GM04503 (cell line): ENCODE results near the gene MROH7.

Experiments
- DNase-seq: peaks from one replicate; pipeline ENCODE4 v3.0.0-alpha.2; 2012; ENCODE audit warnings: low read depth

MROH7 gene

DNA sequence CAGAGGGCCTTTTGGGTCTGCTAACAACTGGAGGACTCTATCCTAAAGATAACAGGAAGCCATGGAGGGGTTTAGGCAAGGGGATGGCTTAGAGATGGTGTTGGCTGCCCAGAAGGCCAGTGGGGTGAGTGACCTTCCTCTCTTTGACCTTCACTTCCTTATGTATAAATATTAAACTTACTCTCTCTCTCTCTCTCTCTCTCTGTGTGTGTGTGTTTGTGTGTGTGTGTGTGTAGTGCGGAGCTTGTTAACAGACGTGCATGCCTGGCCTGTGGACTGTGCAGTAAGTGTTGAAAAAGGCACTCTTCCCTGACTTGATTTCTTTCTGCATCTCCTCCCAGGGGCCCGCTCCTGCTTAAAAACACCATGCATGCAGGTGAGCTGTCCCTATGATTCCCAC, 10.0 kb downstream of the MROH7 start:
- no peak for DNase-seq

DNA sequence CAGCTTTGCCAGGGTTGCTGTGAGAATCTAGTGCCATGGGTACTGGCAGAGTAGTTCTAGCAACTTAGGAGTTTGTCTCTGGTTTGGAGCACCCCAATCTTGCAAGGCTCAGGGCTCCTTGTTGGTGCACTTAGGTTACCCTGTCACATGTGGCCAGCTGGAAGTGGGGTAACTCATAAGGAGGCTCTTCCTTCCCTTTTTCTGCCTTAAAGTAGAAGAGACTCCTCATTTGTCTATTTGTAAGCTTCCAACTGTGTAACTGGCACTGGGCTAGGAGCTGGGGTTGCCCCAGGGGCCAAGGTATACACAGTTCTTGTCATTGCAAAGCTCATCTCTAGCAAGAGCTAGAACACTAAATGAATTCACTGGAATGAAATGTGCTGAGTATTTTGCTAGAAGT, 10.6 kb downstream of the MROH7 start:
- no peak for DNase-seq

DNA sequence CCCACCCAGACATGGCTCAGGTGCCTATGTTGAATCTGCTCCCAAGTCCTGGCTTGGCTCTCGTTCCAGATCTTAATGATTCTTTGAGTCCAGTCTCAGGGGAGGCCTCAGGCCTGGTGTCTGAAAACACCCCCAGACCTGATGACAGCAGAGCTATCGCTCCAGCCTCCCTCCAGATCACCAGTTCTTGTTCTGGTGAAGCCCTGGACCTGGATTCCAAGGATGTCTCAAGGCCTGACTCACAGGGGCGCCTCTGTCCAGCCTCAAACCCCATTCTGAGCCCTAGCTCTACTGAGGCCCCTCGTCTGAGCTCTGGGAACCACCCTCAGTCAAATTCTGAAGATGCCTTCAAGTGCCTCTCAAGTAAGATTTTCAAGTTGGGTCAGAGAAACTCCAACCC, 11.4 kb downstream of the MROH7 start:
- no peak for DNase-seq

DNA sequence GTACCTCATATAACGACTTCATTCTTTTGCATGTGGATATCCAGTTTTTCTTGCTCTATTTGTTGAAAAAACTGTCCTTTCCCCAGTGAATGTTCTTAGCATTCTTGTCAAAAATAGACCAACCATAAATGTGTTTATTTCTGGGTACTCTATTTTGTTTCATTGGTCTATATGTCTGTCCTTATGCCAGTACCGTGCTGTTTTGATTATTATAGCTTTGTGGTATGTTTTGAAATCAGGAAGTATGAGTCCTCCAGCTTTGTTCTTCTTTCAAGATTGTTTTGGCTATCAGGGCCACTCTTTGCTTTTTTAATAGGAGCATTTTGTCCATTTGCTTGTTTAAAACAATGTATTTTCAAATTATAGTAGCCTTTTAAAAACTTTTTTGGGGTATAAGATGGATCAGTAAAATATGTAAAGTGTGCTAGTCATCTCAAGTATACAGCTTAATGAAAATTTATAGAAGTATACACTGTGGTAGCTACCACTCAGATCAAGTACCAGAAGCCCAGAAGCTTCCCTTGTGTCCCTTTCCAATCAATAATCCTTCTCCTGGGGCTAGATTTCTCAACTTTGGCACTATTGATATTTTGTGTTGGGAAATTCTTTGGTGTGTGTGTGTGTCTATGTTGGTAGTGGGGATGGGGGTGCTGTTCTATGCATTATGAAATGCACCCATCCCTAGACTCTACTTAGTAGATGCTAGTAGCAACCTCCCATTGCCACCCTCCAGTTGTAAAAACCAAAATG, 16.8 kb downstream of the MROH7 start:
- no peak for DNase-seq

DNA sequence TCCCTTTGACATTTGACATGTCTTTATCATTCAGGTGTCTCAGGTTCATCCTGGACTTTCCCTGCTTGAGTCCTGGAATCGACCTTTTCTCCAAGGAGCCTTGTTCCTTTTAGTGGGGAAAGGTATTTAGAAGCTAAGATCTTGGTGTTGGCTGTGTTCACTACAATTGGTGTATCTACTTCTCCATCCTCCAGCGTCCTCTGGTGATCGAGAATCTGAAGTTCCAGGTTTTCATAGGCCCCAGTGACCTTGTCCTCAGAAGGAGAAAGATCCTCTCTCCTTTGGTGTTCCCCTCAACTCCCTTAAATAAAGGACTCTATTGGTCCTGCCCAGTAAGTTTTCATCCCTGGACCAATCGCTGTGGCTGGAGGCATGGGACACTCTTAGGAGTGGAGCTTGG, 22.1 kb downstream of the MROH7 start:
- no peak for DNase-seq

DNA sequence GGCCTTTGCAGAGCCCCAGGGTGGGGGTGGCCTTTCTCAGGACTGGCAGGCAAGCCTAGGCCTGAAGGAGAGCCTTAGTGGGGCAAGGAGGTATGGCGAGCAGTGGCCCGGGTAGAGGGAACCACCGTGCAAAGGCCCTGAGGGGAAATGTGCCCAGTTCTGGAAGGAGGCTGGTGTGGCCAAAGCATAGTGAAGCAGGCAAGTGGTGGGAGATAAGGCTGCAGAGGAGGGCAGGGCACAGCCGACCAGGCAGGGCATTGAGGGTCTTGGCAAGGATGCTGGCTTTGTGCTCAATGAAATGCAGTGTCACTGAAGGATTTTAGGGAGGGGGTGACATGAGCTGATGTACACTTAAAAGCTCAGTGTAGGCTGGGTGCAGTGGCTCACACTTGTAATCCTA, 22.8 kb downstream of the MROH7 start:
- no peak for DNase-seq

DNA sequence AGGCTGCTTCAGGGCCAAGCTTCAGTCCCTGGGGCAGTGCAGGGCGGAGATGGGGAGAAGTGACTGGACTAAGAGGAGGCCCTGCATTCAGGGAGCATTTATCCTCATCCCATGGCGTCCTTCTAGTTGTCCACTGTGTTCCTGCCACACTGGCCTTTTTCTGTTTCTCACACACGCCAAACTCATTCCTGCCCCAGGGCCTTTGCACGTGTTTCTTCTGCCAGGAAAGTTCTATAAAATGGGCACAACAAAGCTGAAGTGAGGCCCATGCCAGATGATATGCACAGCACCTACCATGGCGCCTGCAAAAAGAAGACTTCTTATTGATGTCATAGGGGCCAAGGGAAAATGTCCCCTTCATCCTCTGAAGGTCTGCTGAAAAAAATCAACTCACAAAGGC, 24.3 kb downstream of the MROH7 start:
- no peak for DNase-seq

DNA sequence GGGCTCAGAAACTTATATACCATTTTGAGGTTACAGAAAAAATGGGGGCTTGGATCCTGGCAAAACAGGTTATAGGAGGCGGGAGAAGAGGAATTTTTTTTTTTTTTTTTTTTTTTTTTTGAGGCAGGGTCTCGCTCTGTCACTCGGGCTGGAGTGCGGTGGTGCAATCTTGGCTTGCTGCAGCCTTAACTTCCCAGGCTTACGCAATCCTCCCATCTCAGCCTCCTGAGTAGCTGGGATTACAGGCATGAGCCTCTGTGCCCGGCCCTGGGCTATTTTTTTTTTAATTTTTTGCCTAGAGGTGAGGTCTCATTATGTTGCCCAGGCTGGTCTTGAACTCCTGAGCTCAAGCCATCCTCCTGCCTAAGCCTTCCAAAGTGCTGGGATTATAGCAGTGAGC, 24.7 kb downstream of the MROH7 start:
- no peak for DNase-seq

DNA sequence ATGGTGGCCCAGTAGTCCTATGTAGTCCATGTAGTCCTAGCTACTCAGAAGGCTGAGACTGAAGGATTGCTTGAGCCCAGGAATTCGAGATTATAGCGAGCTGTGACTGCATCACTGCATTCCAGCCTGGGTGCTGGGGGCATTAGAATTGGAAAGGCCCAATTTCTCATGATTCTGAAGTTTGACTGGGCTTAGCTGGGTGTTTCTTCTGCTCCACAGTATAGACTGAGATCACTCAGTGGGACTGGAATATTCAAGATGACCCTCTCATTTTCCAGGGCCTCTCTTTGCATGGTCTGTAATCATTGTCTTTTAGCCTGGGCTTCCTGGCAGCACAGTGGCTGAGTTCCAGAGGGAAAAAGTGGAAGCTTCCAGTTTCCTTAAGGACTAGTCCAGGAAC, 26.2 kb downstream of the MROH7 start:
- no peak for DNase-seq

DNA sequence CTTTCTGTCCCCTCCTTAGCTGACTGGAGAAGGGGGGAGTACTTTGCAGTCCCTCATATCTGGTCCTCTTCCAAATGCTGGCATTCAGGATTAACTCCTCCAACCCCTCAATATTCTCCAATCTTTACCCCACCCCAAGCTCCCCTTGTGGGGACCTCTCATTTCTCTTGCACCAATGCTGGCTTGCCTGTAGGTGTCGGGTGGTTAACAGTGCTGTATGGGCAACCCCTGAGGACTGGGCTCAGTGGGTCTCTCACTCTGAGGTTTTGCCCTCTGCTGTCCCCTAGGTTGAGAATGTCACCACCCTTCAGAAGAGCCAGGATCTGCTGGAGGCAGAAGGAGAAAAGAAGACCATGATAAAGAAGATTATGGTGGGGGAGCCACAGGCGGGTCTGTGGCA, 27.0 kb downstream of the MROH7 start:
- no peak for DNase-seq

DNA sequence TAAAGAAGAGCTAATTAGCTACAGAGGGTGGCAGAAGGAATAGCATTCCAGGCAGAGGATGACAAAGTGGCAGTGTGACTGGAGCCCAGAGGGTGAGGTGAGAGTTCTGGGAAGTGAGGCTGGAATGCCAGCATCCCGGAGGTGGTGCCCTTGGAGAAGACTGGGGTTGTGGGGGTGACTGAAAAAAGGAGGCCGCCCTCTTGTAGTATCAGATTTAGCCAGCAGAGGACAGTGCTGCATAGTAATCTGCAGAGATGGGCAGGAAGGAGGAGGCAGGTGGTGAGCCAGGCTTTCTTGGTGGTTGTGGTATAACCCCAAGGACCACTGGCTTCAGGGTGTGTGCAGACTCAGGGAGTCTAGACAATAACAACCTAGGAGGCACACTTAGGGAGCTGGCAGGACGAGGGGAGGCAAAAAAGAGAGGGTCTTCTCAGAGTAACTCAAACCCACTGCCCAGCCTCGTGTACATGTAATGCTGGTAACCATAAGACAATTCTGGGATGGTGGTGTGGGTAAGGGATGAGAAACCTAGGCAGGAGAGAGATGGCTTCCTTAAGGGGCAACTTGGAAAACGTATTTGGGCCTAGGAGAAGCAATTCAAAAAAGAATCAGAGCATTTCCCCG, 30.5 kb downstream of the MROH7 start:
- DNase-seq, result no peak

DNA sequence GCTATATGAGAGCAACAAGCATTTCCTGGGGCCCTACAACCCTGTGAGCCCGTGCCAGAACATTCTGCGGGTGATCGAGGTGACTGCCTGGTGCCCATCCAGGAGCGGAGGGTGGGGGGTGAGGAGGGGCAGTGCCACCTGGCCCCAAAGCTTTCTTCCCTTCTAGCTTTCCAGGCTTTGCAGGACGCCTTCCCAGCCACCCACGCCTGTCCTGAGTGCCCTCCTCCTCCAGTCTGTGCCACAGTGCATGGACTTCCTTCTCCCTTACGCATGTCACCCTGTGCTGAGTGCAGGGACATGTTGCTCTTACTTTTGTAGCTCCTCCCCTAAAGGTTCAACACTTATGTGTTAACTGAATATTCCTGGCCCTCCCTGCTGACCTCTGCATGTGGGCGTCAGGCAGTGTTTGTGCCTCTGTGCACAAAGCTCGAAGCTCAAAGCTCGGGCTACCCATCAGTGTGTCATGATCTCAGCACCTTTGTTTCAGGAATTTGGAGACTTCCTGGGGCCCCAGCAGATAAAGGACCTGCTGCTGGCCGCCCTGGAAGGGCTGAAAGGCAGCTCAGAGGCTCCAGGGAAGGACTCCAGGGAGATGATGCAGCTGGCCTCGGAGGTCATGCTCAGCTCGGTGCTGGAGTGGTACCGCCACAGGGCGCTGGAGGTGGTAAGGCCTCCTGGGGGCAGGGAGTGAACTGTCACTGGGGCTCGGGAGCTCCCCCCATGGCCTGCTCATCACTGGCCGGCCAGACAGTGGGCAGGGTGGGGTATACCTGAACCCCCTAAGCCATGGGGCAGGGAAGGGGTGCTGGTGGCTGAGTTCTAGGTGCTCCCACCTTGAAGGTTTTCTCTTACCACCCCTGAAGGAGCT, 37.4 kb downstream of the MROH7 start:
- no peak for DNase-seq

DNA sequence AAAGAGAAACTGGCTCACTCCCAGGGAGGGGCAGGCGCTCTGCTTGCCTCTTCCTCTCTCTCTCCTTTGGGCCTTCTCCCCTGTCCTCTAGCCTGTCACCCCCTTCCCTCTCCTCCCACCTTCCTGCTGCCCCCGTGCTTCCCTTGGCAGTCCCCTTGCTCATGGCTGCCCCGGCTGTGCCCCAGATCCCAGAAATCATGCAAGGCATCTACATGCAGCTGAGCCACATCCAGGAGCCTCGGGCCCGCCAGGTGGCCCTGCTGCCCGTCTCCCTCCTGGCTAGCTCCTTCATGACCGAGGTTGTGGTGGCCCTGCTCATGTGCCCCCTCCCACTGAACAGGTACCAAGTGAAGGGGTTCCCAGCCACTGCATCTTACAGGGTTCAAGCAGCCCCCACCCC, 38.1 kb downstream of the MROH7 start:
- no peak for DNase-seq

DNA sequence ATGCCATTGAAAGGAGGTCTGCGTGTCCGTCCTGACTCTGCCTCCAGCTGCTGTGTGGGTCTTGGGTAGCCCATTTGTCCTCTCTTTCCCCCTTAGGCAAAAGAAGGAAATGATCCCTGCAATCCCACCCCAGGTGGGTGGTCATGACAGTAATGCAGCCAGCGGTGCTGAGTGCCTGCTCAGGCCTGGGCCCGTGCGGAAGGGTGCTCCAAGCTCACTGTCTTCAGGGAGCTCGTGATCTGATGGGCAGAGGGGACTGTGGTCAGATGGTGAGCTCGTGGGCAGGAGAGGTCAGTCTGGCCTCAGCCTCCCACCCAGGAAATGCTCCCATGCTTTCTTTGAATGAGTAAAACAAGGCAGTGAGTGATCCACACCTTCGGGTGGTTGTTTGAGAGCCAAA, 38.8 kb downstream of the MROH7 start:
- no peak for DNase-seq

DNA sequence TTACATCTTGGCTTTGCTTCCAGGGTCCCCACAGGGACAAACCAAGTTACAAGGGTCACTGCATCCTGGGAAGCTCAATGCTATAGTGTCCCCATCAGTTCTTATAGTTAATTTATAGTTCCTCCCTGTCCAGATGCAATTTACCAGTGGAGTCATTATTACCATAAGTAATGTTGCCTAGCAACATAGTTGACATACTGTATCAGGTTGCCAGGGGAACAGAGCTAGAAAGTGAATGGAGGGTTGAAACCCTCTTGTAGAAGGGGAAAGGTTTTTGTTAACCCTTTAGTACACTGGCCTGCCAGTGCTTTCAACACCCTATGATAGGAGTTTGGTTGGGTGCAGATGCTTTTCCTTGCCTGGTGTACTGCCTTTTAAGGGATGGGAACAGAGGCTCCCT, 39.8 kb downstream of the MROH7 start:
- no peak for DNase-seq

DNA sequence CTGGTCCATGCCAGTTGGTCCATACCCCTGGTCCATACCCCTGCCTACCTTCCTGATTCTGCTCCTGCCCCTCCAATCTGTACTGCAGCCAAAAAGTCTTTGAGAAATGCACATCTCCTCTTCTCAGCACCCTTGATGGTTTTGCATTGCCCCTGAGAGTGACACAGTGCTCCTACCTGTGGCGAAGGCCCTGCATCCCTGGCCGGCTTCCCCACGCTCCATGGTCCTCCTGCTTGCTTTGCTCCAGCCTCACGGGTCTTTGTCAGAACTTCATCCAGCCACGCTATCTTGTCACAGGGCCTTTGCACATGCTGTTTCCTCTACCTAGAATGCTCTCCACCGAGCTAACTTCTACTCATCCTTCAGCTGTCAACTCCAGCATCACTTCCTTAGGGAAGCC, 41.9 kb downstream of the MROH7 start:
- DNase-seq, result no peak

DNA sequence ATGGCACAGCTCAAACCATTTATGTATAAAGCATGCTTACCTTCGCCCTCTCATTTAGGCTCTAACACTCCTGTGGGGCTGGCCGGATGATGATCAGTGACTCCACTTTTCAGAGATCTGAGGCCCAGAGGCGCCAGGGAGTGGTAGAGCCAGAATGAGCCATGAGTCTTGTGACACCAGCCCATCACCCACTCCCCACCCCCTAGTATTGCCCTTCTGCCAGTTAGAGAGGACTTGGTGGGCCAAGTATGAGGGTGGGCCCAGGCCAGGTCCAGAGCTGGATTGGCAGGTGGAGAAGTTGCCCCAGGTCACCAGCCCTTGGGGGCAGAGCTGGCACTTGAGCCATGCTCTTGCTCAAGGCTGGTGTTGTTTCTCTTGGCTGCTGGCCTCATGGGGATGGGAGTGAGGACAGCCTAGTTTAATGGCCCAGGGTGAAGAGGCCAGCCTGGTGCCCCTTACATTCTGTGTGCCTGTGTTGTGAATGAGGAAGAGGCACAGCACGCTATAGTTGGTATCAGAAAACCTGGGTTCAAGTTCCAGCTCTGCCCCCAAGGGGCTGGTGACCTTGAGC, 43.8 kb downstream of the MROH7 start:
- DNase-seq, result no peak

DNA sequence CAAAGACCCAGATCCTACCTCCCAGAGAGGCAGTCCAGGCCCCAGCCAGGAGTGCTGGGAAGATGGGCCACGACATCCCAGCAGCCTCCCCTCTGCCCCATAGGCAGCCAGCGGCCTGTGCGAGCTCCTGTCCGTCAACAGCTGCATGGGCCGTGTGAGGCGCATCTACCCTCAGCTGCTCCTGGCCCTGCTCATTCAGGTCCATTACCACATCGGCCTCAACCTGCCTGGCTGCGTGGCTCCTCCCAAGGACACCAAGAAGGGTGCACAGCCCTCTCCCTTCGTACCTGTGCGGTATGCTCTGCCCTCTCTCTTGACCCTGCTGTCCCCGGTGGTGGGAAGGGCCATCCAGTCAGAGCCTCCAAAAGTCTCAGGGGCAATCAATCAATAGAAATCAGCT, 44.6 kb downstream of the MROH7 start:
- DNase-seq, result no peak

DNA sequence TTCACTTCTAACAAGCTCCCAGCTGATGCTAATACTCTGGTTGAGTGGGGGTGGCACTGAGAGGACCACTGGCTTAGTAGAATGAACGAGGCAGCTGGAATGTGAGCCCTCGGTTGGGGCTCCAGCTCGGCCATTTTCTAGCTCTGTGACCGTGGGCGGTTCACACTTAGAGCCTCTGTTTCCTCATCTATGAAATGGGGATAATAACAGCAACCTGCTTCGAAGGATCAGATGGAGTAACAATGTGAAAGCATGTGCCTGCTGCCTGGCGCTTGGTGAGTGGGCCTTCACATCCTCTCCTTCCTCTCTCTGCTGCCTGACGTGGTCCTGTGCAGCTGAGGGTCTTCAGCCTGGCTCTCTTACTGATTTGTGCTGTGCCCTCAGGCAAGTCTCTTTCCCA, 53.2 kb downstream of the MROH7 start:
- no peak for DNase-seq

DNA sequence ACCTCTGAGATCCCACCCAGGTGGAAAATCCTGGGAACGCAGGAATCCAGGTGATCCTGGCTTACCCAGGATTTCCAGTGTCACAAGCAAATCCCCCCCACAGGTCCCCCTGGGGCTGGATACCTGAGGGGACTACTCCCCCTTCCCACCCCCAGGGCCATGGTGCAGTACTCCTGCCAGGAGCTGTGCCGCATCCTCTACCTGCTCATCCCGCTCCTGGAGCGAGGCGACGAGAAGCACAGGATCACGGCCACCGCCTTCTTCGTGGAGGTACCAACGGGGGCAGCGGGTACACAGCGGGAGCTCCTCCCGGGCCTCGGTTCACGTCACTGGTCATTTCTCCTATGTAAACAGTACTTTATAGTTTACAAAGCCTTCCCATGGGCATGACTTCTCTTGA, 53.6 kb downstream of the MROH7 start:
- no peak for DNase-seq

DNA sequence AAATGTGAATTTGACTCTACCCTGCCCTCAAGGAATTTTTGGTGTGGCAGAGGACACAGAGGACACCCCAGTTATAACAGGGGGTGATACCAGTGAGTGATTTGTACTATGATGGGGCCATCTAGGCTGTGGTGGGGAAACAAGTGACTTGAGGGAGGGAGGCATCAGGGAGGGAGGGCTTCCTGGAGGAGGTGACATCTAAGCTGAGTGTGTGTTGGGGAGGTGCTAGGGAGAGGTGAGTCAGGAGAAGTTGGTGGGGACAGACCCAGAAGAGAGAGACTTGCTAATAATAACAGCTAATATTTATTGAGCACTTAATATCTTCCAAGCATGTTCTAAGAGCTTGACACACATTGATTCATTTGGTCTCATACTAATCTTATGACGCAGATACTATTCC, 54.2 kb downstream of the MROH7 start:
- DNase-seq, result no peak

DNA sequence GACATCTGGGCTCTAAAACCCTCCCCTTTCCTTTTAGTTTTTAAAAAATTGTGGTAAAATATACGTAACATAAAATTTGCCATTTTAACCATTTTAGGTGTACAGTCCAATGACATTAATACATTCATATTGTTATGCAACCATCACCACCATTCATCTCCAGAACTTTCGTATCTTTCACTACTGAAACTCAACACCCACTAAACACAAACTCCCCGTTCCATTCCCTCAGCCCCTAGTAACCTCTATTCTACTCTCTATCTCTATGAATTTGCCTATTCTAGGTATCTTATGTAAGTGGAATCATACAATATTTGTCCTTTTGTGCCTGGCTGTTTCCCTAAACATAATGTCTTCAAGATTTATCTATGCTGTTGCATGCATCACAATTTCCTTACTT, 54.7 kb downstream of the MROH7 start:
- DNase-seq, result no peak

DNA sequence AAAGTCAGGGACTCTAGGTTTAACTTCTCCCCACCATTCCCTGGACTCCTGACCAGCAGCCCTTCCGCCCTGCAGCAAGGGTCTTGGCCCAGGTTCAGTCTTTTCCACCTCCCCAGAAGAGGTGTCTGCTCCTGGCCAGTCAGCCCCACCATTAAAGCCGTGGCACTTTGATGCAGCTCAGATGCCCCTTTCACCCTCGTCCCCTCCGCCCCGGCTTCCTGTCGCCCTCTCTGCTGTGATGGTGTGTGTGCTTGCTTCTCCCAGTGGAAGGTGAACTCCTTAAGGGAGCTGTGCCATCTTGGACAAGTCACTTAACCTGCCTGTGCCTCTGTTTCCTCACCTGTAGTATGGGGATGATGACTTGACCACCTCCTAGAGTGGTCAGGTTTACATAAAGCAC, 56.3 kb downstream of the MROH7 start:
- no peak for DNase-seq
